ENCODE measurements around the gene MID1IP1.

MID1IP1 gene

GRCh38 chrX:38850807-38851544, 49.7 kb downstream of the MID1IP1 start:
- TF ChIP-seq NFIC (IDR thresholded peaks at IDR 0.05), result no peak
- no peak for TF ChIP-seq FOXM1 (IDR thresholded peaks at IDR 0.05; ENCODE audit: borderline replicate concordance, low read depth)
- no peak for TF ChIP-seq MAX (IDR thresholded peaks at IDR 0.05)
- no peak for TF ChIP-seq EGR1 (IDR thresholded peaks at IDR 0.05)
- no peak for TF ChIP-seq CREB1 (IDR thresholded peaks at IDR 0.05; ENCODE audit: low read depth)
- TF ChIP-seq TEAD4 (IDR thresholded peaks at IDR 0.05), result no peak
- no peak for TF ChIP-seq RAD21 (IDR thresholded peaks at IDR 0.05; ENCODE audit: low read depth)
- no peak for TF ChIP-seq REST (IDR thresholded peaks at IDR 0.05; ENCODE audit: low read depth)
- TF ChIP-seq CEBPB (IDR thresholded peaks at IDR 0.05), result no peak
- no peak for TF ChIP-seq ZBTB7A (IDR thresholded peaks at IDR 0.05; ENCODE audit: low read depth)
- TF ChIP-seq YY1 (IDR thresholded peaks at IDR 0.05; ENCODE audit: low read depth), result no peak
- TF ChIP-seq EP300 (IDR thresholded peaks at IDR 0.05; ENCODE audit: borderline replicate concordance), result no peak
- TF ChIP-seq TCF12 (IDR thresholded peaks at IDR 0.05; ENCODE audit: low read depth), result no peak
- TF ChIP-seq USF1 (IDR thresholded peaks at IDR 0.05), result no peak

- TF ChIP-seq EP300 (IDR thresholded peaks at IDR 0.05; ENCODE audit: borderline replicate concordance) (no peak), MAX (IDR thresholded peaks at IDR 0.05) (no peak), YY1 (IDR thresholded peaks at IDR 0.05; ENCODE audit: low read depth) (no peak), TCF12 (IDR thresholded peaks at IDR 0.05; ENCODE audit: low read depth) (no peak), USF1 (IDR thresholded peaks at IDR 0.05) (no peak), TEAD4 (IDR thresholded peaks at IDR 0.05) (no peak), TAF1 (IDR thresholded peaks at IDR 0.05; ENCODE audit: low read depth) (no peak), EGR1 (IDR thresholded peaks at IDR 0.05) (no peak), ZBTB7A (IDR thresholded peaks at IDR 0.05; ENCODE audit: low read depth) (no peak), RAD21 (IDR thresholded peaks at IDR 0.05; ENCODE audit: low read depth) (no peak), NFIC (IDR thresholded peaks at IDR 0.05) (no peak), CEBPB (IDR thresholded peaks at IDR 0.05) (no peak), FOXM1 (IDR thresholded peaks at IDR 0.05; ENCODE audit: borderline replicate concordance, low read depth) (no peak), REST (IDR thresholded peaks at IDR 0.05; ENCODE audit: low read depth) (no peak)
These were observed 53.0 kb downstream of the MID1IP1 start for GRCh38 chrX:38854305-38854704.

Measured in Ishikawa (cell line).